Measurements from ENCODE around the gene OSBPL9. TPM values are rescaled to one million over a fixed set of nuclear protein-coding genes. Genes with fewer than 3 reads are reported as not detected.
"Not testable (repeated sequence)": the region's sequence is repeated elsewhere in the genome, so short reads cannot be mapped to it uniquely, and the experiment has no call there.

OSBPL9 gene
- total RNA-seq, 1 donor from 2014 or later: 75.2 TPM

DNA sequence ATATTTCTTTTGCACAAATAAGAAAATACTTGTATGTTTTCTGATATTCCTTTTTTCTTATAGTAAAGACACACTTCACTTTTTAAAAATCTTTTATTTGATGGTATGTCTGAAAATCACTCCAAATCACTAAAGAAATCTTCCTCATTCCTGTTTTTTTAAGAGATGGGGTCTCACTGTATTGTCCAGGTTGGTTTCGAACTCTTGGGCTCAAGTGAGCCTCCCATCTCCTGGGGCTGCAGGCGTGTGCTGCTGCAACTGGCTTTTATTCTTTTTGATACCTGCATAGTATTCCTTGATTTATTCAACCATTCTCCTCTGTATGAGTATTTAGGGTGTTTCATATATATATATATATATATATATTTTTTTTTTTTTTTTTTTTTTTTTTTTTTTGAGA lies 88.1 kb downstream of the OSBPL9 start:
- DNase-seq (ENCODE audit: low read depth, low spot score): no peak

DNA sequence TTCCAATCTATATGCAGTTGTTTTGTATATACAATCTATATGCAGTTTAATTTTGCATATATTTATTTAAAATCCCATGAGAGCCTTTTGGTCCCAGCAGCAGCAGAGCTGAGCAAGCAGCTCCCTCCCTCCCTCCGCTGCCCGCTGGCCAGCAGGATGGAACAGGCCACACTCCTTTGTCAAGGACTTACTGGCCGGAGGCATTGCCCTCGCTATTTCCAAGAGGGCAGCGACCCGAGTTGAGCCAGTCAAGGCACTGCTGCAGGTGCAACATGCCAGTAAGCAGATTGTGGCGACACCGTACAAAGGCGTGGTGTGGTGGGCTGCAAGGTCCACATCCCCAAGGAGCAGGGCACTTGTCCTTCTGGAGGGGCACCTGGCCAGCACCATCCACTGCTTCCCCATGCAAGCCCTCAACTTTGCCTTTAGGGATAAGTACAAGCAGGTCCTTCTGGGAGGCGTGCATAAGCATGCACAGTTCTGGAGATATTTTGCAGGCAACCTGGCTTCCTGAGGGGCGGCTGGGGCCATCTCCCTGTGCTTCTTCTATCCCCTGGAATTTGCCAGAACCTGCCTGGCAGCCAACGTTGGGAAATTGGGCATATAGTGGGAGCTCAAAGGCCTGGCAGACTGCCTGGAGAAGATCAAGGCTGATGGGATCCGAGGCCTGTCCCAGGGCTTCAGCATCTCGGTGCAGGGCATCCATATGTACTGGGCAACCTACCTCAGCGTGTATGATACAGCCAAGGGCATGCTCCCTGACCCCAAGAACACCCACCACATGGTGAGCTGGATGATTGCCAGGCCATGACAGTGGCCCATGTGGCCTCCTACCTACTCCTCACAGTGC lies 92.2 kb downstream of the OSBPL9 start:
- no peak for DNase-seq (ENCODE audit: low read depth, low spot score)

DNA sequence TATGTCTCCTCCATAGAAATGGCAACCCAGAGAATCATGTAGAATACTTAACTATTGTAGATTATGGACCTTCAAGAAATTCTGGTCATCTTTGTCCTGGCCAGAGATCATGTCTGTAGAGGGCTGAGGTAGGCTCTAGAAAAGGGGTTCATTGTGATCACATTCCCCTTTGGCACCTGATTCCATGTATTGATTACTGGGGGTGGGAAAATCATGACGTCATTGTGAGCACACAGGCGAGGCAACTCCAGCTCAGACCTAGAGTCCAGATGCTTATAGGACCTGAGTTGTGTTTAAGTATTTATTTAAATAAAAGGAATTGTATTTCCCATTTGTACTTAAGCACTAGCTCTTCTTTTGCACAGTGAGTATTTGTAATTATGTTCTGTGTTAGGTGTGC lies 93.1 kb downstream of the OSBPL9 start:
- DNase-seq (ENCODE audit: low read depth, low spot score): no peak

DNA sequence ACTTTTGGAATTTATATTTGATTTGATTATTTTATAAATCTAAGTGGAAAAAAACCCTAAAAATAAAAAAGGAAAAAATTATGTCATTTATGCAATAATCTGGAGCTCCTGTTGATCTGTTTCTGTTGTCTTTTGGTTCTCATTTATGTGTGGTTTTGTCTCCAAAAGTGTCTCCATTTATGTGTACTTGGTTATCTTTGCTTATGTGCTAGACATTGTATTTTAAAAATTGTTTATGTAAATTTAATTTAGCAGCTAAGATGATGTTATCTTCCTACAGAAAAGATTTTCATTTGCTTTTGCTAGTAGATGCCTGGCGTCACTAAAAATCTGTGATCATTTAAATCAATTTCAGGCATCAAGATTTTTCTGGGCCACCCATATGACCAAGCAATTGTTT lies 95.7 kb downstream of the OSBPL9 start:
- no peak for DNase-seq (ENCODE audit: low read depth, low spot score)

DNA sequence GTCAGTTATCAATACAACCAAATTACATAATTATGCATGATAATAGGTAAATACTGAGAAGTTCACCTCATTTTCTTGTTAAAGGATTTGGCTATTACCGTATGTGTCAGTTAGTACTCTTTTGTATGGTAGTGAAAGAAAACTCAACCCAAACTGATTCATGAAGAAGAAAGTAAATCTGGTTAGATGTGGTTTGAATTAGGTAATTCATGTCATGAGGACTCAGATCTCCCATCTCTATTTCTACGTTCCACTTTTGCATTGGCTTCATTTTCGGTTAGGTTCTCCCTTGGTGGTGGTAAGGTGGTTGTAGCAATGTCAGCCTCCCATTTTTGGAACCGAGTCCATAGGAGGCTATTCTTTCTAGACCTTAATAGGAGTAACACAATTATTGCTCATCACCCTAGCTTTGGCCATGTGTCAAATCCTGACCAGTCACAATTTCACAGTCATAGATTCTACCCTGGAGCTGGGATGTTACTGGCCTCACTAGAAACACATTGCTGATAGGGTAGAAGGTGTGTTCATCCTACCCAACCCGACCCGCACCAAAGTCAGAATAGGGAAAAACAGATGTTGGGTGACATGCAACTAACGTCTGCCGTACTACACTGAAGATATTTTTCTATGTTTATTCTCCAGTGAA lies 97.6 kb downstream of the OSBPL9 start:
- no peak for DNase-seq (ENCODE audit: low read depth, low spot score)

DNA sequence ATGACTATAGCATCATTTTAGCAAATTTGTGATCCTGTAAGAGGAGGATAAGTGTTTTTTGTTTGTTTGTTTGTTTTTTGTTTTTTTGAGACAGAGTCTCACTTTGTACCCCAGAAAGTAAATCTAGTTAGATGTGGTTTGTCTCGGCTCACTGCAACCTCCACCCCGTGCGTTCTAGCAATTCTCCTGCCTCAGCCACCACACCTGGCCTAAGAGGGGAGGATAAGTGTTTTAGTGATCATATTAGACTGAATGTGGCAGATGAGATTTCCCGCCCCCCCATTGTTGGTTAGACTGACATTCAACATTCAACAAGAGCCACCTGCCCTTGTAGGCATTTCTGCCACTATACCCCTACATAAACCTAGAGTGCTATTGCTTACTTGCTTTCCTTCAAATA lies 98.5 kb downstream of the OSBPL9 start:
- DNase-seq (ENCODE audit: low read depth, low spot score): no peak

DNA sequence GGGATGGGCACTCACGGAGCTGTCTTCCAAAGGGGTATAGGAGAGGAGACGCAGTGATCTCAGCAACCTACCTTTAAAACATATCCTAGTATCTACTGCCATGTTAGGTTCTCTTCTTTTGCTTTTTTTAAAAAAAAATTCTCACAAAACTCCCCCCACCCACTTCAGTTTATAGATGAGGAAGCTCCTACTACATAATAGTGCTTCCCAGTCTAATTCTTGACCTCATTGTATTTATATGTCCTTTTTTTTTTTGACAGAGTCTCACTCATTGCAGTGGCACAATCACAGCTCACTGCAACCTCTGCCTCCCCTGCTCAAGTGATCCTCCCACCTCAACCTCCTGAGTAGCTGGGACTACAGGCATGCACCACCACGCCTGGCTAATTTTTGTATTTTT lies 99.9 kb downstream of the OSBPL9 start:
- no peak for DNase-seq (ENCODE audit: low read depth, low spot score)

DNA sequence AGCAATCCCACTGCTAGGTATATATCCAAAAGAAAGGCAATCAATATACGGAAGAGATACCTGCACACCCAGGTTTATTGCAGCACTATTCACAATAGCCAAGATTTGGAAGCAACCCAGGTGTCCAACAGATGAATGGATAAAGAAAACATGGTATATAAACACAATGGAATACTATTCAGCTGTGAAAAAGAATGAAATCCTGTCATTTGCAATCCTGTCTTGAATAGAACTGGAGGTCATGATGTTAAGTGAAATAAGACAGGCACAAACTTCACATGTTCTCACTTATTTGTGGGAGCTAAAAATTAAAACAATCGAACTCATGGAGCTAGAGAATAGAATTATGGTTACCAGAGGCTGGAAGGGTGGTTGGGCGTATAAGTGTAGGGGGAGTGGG lies 101.0 kb downstream of the OSBPL9 start:
- DNase-seq (ENCODE audit: low read depth, low spot score): no peak

DNA sequence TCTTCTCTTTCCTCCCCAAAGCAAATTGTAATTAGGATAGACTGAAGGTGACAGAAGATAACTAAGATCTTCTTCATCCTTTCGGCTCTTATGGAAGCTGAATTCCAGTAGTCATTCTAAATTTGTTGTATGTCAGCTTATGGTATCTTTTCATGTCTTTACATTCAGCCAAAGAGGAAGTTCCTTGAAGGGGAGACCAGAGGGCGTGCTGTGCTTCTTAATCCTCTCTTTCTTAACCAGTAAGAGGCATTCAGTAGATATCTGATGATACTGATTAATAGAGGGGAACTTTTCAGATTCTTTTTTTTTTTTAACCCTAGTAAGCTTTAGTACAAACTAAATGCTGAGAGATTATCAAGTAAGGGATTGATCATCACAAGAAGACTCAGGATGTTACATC lies 102.3 kb downstream of the OSBPL9 start:
- no peak for DNase-seq (ENCODE audit: low read depth, low spot score)

DNA sequence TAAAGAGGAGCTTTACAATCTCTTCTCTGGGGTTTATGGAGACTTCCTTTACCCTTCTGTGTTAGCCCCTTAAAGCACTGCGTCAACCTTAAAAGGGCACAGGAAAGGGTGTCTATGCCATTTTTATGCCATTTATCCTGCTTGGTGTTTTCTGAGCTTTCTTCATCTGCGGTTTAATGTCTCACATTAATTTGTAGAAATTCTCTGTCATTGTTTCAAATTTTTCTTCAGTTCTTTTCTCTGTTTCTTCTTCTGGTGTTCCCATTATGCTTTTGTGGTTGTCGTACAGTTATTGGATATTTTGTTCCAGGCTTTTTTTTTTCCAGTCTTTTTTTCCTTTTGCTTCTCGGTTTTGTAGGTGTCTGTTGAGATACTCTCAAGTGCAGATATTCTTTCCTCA lies 107.9 kb downstream of the OSBPL9 start:
- DNase-seq (ENCODE audit: low read depth, low spot score): no peak

DNA sequence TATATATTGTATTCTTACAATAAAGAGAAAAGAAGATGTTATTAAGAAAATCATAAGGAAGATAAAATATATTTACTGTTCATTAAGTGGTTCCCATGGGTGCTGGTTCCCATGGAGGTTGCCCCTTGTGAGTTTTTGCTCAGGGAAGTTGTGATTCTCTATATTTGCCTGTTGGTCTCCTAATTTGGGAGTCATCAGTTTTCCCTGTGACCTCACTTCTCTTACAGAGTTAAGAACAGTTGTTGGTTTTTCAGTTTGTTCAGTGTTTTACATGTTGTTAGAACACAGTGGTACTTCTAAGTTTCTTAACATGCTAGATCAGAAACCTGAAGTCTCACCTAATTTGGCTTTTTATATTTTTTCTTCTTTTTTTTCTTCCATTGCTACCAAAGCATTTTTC lies 109.2 kb downstream of the OSBPL9 start:
- no peak for DNase-seq (ENCODE audit: low read depth, low spot score)

DNA sequence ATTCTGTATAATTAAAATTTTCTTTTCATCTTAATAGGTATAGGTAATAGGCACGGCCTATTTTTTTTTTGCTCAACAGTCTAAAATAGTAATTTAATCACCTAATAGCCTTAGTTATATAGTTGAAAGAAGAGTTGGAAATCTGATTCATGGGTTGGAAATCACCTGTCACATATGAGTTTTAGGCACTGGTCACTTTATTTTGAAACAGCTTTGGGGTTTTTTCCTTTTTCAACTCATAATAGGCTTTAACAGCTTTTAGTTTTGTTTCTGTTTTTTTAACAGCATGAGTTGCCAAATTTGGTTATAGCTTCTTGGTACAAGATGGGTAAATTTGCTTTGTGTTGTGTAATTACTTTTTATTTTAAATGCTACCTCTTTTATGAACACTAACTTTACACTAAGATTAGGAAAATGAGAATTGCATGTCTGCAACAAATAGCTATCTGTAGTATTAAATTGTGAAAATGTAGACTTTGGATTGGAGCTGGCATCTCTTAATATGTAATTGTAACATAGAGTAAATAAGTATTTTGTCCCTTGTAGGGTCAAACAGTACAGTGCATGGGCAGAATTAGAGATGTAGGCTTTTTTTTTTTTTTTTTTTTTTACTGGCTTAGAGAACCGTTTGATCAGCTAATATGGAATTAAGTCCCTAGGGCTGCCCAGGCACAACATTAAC lies 109.8 kb downstream of the OSBPL9 start:
- DNase-seq (ENCODE audit: low read depth, low spot score): no peak

DNA sequence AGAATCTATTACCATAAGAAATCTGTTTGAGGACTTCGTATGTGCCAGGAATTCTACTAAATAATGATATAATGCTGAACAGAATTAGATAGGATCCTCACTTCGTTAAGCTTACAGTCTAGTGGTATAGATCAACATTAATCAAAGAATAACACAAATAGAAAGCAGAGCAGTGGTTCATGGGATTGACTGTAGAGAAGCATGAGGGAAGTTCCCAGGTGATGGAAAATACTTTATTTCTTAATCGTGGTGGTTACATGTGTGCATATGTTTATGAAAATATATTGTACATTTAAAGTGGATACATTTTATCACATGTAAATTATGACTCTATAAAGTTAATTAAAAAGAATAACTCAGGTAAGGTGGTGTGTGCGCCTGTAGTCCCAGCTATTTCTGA lies 110.5 kb downstream of the OSBPL9 start:
- no peak for DNase-seq (ENCODE audit: low read depth, low spot score)

DNA sequence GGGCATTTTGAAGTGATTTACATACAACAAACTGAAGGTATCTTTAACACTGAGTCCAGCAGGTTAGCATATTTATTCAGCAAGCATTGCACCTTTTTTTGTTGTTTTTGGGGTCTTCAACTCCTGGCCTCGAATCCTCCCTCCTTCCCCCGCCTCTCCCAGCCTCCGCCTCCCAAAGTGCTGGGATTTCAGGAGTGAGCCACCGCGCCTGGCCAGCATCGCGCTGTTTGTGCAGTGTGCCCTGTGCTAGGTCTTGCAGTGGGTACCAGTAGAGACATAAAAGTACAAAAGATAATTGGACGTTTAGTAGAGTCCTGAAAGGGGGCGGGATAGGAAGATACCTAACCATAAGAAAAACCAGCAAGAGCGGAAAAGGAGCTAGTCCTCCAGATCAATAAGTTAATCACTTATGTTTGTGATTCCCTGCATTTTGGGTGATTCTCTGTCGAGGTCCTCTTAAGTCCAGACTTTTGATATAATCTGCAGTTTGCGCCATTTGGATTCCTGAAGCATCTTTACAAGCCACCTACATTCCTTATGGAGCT lies 111.8 kb downstream of the OSBPL9 start:
- no peak for DNase-seq (ENCODE audit: low read depth, low spot score)

DNA sequence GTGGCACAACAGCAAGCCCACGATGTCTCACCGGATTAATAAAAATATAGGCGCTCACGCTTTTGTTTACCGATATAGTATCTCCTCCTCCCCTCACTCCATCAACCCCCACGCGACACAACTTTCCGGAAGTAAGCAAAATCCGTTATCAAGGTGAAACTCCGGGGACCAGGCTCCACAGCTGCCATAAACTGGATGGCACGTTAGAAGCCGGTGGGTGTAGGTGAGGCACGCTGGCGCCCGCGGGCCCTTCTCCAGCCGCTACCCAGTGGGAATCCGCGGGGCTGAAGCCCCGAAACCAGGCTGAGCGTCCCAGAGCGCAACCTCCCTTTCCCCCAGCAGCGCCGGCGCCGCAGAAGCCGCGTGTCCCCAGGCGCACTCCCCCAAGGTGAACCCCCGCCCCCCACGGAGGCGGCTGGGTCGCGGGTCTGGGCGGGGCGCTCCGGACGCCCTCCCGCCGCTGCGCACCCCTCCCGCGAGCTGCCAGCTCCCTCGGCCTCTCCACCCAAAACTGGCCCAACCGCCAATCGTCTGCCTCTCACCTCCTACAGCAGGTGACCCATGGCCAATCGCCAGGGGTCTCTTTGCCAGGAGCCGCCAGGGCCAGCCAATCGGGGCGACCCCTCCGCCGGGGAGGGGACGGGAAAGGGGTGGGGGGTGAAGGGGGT lies 112.4 kb downstream of the OSBPL9 start:
- peak; percentile 76 for DNase-seq (ENCODE audit: low read depth, low spot score)

DNA sequence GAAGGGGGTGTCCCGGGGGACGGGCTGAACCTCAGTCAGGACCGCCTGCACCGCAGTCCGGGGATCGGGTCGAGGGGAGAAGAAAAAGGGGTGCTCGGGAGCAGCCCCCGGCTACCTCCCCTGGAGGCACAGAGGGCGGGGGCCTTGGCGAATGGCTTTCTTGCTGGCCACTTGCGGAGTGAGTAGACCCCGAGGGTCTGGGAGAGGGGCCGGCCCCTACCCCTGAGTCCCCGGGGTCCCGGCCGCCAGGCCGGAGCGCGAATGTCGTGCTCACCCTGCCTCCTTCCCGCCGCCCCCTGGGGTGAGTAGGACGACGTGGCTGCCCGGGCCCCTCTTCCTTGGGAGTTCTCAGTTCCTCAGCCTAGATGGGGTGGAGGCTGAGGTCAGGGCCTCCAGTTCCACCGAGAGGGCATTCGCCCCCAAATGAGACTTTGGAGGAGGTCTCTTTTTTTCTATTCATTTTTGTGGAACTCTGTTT lies 113.0 kb downstream of the OSBPL9 start:
- no peak for DNase-seq (ENCODE audit: low read depth, low spot score)

DNA sequence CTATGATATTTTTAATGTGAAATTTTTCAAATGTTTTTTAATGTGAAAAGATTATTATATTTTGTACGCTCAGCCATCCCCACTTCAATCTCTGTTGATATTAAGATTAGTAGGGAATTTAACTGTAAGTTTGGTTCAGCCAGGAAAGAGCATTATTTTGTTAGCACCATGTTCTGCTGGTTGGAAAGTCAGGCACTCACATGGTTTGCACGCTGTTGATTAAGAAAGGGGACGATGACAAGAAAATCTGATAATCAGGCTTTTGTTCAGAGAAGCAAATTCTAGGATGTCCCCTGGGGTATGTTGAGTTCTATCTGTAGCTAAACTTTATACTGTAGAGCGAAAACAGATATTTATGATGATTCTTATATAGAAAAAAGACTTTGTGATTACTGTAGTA lies 115.1 kb downstream of the OSBPL9 start:
- DNase-seq (ENCODE audit: low read depth, low spot score): no peak

DNA sequence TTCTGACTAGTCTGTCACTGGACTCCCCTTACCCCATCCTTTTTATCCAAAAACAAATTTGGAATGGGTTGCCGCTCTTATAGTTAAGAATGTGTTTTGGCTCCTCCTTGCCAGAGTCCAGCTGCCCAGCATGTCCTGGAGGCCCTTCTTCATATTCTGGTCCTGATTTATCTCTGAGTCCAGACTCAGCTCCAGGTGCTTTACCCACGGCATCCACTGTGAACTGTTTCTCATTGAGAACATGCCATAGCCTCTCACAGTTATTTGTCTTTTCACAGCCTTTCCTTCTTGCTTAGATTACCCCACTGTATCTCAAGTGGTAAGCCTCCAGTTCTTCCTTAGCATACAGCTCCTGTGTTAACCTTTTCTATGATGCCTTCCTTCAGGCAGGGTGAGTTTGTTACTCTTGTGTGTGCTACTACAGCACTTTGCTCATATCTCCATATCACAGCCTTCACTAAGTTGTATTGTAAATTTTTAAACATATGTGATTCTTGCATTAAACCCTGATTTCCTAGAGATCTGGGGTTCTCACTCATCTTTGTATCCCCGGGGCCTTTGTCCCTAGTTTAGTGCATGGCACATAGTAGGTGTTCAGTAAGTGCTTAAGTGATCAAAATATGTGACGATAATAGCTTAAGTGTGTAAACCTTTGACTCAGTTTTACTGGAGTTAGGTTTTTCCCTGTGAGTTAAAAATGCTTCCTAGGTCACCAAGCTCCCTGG lies 116.0 kb downstream of the OSBPL9 start:
- DNase-seq (ENCODE audit: low read depth, low spot score): no peak

DNA sequence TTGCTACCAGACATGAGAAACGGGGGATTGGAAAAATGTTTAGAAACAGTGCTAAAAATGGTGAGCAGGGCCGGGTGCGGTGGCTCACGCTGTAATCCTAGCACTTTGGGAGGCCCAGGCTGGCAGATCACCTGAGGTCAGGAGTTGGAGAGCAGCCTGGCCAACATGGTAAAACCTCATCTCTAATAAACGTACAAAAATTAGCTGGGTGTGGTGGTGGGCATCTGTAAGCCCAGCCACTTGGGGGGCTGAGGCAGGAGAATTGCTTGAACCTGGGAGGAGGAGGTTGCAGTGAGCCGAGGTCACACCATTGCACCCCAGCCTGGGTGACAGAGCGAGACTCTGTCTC lies 116.5 kb downstream of the OSBPL9 start:
- not testable (repeated sequence) for DNase-seq (ENCODE audit: low read depth, low spot score)

DNA sequence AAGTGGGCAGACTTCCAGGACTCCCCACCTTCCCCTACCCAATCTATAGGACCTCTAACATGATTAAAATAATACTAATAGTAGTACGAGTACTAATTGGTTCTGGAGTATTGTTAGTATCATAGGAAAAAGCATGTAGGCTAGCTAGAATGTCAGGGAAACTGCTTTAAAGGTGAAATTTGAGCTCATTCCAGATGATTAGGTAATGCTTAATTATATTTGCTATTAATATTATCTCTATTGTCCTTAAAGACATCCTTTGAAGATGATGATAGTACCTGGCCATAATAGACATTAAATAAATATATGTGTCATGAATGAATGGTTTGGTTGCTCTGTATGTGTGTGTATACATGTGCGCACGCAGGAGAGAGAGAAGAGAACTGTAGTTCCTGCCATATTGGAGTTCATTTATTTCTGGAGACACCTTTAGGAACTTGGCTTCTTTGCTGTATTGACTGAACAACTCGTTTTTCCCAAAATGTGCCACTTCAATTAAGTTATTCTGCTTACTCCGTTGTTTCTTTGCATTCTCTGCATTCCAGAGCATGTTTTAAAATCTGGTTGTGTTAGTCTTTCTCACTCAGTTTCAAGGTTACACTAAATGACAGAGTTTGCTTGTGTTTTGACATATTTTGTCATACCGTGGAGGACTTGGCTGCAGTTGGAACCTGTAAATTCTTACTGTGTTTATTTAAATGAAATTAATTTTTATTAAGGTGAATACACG lies 117.1 kb downstream of the OSBPL9 start:
- DNase-seq (ENCODE audit: low read depth, low spot score): no peak
